Measurements from ENCODE around the gene CADM1. TPM values are rescaled to one million over a fixed set of nuclear protein-coding genes. Genes with fewer than 3 reads are reported as not detected.

CADM1 gene
- total and polyA plus RNA-seq, 2 donors (not counting 3 experiments of a cell fraction or from before 2014, with no cell fraction given) = 0.52 to 2.6 TPM

GRCh38 chr11:115234794-115235193 is 269.4 kb downstream of the CADM1 start:
- BruUV-seq (replicated peaks) = no TSS peak
- H2AFZ ChIP-seq (ENCODE audit: low read depth, low read length) = no peak overlapping the region
- intact Hi-C loops (cut with micrococcal nuclease) = no loop called here
- DNase-seq (ENCODE audit: low read depth, low spot score) = no peak
- H3K4me3 ChIP-seq (replicated peaks in 1 of 3; ENCODE audit: insufficient read depth in 1 of 3, low read depth in 1 of 3, low read length in 3 of 3) = no peak overlapping the region
- no peak for TF ChIP-seq CTCF (IDR thresholded peaks at IDR 0.05; ENCODE audit: extremely low read depth in 1 of 2, insufficient read depth in 1 of 2, low read depth in 1 of 2, low read length in 2 of 2)
- no peak for TF ChIP-seq FOS (IDR thresholded peaks at IDR 0.05; ENCODE audit: borderline replicate concordance, insufficient read depth, low read length)
- no peak for TF ChIP-seq MYC (IDR thresholded peaks at IDR 0.05; ENCODE audit: low read depth, low read length)
- TF ChIP-seq MAX (IDR thresholded peaks at IDR 0.05; ENCODE audit: insufficient read depth, insufficient read length) = no peak
- TF ChIP-seq GATA2 (IDR thresholded peaks at IDR 0.05; ENCODE audit: insufficient read depth, insufficient read length, low read depth, low read length) = no peak
- TF ChIP-seq JUN (IDR thresholded peaks at IDR 0.05; ENCODE audit: borderline replicate concordance, insufficient read depth, insufficient read length, low read depth) = no peak
- no peak for TF ChIP-seq POLR2AphosphoS5 (IDR thresholded peaks at IDR 0.05; ENCODE audit: insufficient read depth, low read depth, low read length)
- TF ChIP-seq POLR2A (IDR thresholded peaks at IDR 0.05; ENCODE audit: low read depth, low read length) = no peak
- no peak for TF ChIP-seq EZH2 (IDR thresholded peaks at IDR 0.05; ENCODE audit: borderline replicate concordance, low read depth, low read length, severe bottlenecking)
- dilution Hi-C loops (cut with MboI; ENCODE audit: extremely low pct_ligation_motif_present, low sequenced_read_pairs) = no loop called here
- no peak overlapping the region for H3K4me2 ChIP-seq (ENCODE audit: insufficient read depth, low read length)
- no peaks in the 10 kb centered on the region for H3K27me3 ChIP-seq (ENCODE audit: control insufficient read depth in 2 of 2, insufficient read depth in 2 of 2, low read length in 2 of 2)
- no peaks in the 10 kb centered on the region for H3K9me1 ChIP-seq (replicated peaks; ENCODE audit: control insufficient read depth, extremely low read depth, insufficient read depth, low read length)
- CTCF ChIA-PET = no interaction called here
- no peaks in the 10 kb centered on the region for H3K79me2 ChIP-seq (ENCODE audit: control insufficient read depth, insufficient read depth, low read length)
- H3K9ac ChIP-seq (replicated peaks; ENCODE audit: extremely low read depth, insufficient read depth, low read length) = no peak overlapping the region
- no peak for FAIRE-seq
- no peaks in the 10 kb centered on the region for H3K9me3 ChIP-seq (replicated peaks; ENCODE audit: control insufficient read depth, insufficient read depth, low read length)
- H3K4me1 ChIP-seq (ENCODE audit: control insufficient read depth, extremely low read depth, insufficient read depth, low read length) = no peaks in the 10 kb centered on the region
- H4K20me1 ChIP-seq (replicated peaks; ENCODE audit: control insufficient read depth, extremely low read depth, insufficient read depth, low read length) = no peaks in the 10 kb centered on the region
- POLR2A ChIA-PET = no interaction called here
- no peak overlapping the region for H3K27ac ChIP-seq (ENCODE audit: insufficient read depth, low read depth, low read length)
- H3K36me3 ChIP-seq (ENCODE audit: control insufficient read depth in 2 of 2, extremely low read depth in 1 of 2, insufficient read depth in 2 of 2, low read length in 2 of 2) = no peaks in the 10 kb centered on the region
